Right cardiac atrium (tissue), 5 donors: ENCODE data around the gene TMEM174. TPM values are rescaled to one million over a fixed set of nuclear protein-coding genes. Genes with fewer than 3 reads are reported as not detected.
"Not testable (repeated sequence)": the region's sequence is repeated elsewhere in the genome, so short reads cannot be mapped to it uniquely, and the experiment has no call there.

Experiments
- ATAC-seq, 2 donors: fragments of 200-7000 bp; cut with Tn5 transposase; one replicate each; pipeline versions ENCODE4 v1.8.0 to v1.9.1; 2020; ENCODE audit warnings: moderate library complexity in 2 of 2, mild to moderate bottlenecking in 1 of 2
- DNase-seq, 3 donors: peaks; one replicate each; pipeline ENCODE4 v3.0.0-alpha.2; 2020
- H3K27ac ChIP-seq: one replicate; pipeline ENCODE4 v1.5.1; 2013; ENCODE audit warnings: mild to moderate bottlenecking, low read length, control low read depth, moderate library complexity
- H3K27me3 ChIP-seq: one replicate; pipeline ENCODE4 v1.6.1; 2013; ENCODE audit not compliant: control insufficient read depth, insufficient read depth
- H3K4me1 ChIP-seq: one replicate; pipeline ENCODE4 v1.6.1; 2013; ENCODE audit warnings: low read length; ENCODE audit not compliant: control insufficient read depth, insufficient read depth
- H3K4me3 ChIP-seq: one replicate; pipeline ENCODE4 v1.5.1; 2013; ENCODE audit warnings: low read length, control low read depth
- H3K9me3 ChIP-seq: one replicate; pipeline ENCODE4 v1.6.1; 2013; ENCODE audit warnings: low read length; ENCODE audit not compliant: control insufficient read depth
- WGBS: extraction: QIAGEN DNeasy Blood & Tissue Kit; methylation state at CpG from one replicate; pipeline ENCODE4 v1.1.7; 2013; 5-methylcytosine and 5-hydroxymethylcytosine counted together
- intact Hi-C, 4 donors: fragments of 100-400 bp; cut with DNase I; formaldehyde crosslinking; loops; one replicate each; pipeline versions ENCODE4 v1.11.0 to v1.14.0; 2022 to 2023
- polyA plus RNA-seq: library from polyadenylated mRNA; stranded (reverse); fragments of 200-250 nt; gene quantifications from one replicate; pipeline ENCODE4 v1.2.3, GENCODE V29; 2013
- total RNA-seq, 4 donors: library from RNA; stranded (reverse); fragmentation: NEBNext Ultra II Directional; extraction: Animal tissue kit (Norgen Biotek cat#: 25700); gene quantifications; one replicate each; pipeline ENCODE4 v1.2.1, GENCODE V29; 2021
- donor health status: healthy with polysubstance abuse.
- donor health status: DM: no; HTN: yes; CAD: no.
- donor health status: DM: no; HTN: no; CAD: no.
- donor health status: DM: no; HTN: yes; CAD: no; lungs with severe emphysema.
- donor health status: DM: yes; HTN: yes; CAD: no.

TMEM174 gene
- total and polyA plus RNA-seq, 5 donors, result not detected

DNA sequence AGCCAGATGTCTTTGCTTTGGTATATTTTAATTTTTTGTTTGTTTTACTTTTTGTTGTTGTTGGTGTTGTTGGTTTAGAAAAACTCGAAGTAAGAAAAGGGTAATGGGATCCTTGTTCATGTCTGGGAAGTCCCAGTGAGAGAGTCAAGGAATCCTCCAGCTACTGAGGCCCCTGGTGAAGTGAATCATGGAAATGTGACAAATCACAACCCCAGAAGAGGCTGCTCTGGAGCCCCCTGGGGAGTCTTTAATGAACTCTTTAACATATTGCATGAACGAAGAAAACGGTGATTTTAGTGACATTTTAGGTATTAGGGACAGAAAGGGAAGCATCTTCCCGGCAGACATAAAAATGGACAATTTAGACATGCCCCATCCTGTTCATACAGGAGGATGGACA is 41.3 kb downstream of the TMEM174 start:
- Histone ChIP-seq H3K27me3 (peaks cover 7% of the 10 kb centered on the region), H3K27ac (no peak overlapping the region), H3K4me1 (no peaks in the 10 kb centered on the region), H3K9me3 (no peaks in the 10 kb centered on the region), H3K4me3 (no peak overlapping the region)
- intact Hi-C loops, result loop anchor here in 1 of 4 donors (10.0 kb wide), 1 partner anchor 240 kb away; no protein-coding TSS in a partner anchor
- no peak for ATAC-seq
- DNase-seq, result no peak
- whole genome bisulfite sequencing, result 31% methylated on average over 4 of the region's 4 CpGs

DNA sequence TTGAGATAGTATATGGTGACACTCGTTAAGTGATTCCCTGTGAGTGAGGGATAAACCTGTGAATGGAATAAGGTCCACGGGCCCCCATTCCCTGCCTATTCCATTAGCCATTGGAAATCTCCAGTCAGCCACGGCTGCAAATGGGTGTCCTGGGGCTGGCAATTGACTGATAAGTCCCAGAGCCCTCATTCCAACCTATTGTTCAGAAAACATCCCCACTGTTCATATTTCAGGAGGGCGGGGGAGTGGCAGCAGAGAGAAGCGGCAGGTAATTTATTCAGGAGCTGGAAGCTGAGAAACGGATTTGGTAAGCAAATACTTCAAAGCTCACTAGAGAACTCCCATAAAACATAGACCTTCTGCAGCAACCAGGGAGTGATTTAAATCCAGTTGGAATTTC is 42.0 kb downstream of the TMEM174 start:
- WGBS, result 16% methylated on average over 6 of the region's 6 CpGs
- Histone ChIP-seq H3K27ac (no peak overlapping the region), H3K27me3 (peaks cover 7% of the 10 kb centered on the region), H3K4me1 (no peaks in the 10 kb centered on the region), H3K4me3 (no peak overlapping the region), H3K9me3 (no peaks in the 10 kb centered on the region)
- ATAC-seq (no peak), DNase-seq (no peak)
- intact Hi-C loops, result loop anchor here in 2 of 4 donors (5.0 to 10.0 kb wide), 2 partner anchors 237 to 240 kb away; no protein-coding TSS in a partner anchor

DNA sequence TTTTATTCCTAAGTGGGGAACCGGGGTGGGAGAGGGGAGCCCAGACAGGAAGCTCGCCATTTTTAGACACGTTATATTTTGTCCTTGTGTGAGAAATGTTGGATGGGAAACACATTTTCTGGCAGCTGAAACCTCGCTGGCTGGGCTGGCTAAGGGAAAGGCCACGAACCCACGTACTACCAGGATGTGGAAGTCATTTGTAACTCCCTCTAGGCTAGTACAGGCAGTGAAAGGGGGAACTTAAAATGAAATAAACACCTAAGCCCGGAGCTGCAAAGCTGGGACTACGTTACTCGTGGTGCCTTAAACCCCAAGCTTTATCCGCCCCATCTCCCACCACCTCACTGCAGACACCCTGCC is 42.5 kb downstream of the TMEM174 start:
- intact Hi-C loops, result loop anchor here in 2 of 4 donors (5.0 to 10.0 kb wide), 2 partner anchors 237 to 239 kb away; no protein-coding TSS in a partner anchor
- WGBS, result 4% methylated on average over 10 of the region's 10 CpGs
- ATAC-seq (peak in 1 of 2 donors; percentile 20), DNase-seq (no peak)
- H3K27ac ChIP-seq, result no peak overlapping the region
- no peak overlapping the region for H3K4me3 ChIP-seq
- H3K4me1 ChIP-seq, result no peaks in the 10 kb centered on the region
- no peaks in the 10 kb centered on the region for H3K9me3 ChIP-seq
- peaks cover 7% of the 10 kb centered on the region for H3K27me3 ChIP-seq

DNA sequence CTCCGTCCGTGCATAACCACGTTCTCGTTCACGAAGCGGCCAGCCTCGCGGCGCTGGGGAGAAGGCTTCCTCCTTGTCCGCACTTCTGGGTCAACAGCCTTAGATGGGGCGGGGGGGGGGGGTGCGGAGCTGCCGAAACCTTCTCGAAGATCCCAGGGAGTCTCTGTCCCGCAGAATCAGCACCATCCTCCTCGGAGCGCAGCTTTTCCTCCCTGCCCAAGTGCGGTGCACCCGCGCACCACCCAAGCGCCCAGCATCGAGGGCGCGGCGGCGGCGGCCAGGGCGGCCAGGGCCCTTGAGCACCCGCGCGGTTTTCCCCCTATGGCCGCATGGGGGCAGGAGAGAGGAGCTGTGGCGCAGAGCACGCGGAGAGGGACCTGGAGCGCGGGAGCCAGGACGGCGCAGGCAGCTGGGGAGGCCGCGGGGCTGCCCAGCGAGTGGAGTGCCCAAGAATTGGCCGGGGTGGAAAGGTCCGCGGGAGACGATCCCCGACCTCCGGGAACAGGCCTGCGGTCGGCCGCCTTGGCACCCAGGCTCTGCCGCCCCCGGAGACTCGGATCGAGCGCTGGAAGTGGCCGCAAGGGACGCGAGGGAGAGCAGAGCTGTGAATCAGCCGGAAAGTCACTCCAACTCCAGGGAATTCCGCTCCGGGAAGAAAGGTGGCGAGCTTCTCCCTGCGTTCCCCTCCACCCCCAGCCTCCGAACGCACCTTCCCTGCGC is 43.1 kb downstream of the TMEM174 start:
- Histone ChIP-seq H3K4me1 (no peaks in the 10 kb centered on the region), H3K9me3 (no peaks in the 10 kb centered on the region), H3K4me3 (peak overlapping the region; percentile 4), H3K27ac (no peak overlapping the region), H3K27me3 (peaks cover 7% of the 10 kb centered on the region)
- intact Hi-C loops, result loop anchor here in 2 of 4 donors (5.0 to 10.0 kb wide), 2 partner anchors 236 to 239 kb away; no protein-coding TSS in a partner anchor
- under 1% methylated on average over 67 of the region's 67 CpGs for WGBS
- peak; percentile 99 for ATAC-seq
- DNase-seq, result peak; percentile 77 to 89 (median 88)

DNA sequence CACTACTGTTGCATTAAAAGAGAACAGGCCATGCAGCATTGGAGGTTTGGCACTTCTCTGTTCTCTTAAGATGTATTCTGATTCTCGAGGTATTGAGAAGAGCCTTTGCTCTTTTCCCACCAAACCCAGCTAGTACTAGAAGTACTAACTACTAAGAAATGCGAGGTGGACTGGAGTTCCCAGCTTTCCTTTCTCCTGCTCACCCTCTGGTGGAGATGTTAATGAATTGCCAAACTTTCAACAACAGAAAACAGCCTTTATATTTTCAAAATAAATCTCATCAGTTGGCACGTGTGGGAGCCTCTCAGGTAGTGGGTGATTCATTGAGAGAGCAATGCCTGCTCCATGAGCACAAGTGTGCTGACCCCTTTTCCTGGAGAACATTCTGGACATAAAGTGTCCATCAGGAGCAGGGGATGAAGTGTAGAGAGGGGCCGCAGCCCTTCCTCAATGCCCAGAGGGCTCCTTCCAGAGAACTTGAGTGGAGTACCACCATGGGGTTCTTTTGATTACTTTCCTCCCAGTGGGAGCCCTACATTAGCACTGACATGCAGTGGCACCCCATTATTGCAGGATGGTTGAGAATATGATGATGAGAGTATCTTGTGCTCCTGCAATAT is 45.7 kb downstream of the TMEM174 start:
- Histone ChIP-seq H3K27ac (no peak overlapping the region), H3K27me3 (peaks cover 7% of the 10 kb centered on the region), H3K4me3 (no peak overlapping the region), H3K9me3 (no peaks in the 10 kb centered on the region), H3K4me1 (no peaks in the 10 kb centered on the region)
- ATAC-seq (no peak), DNase-seq (no peak)
- 44% methylated on average over 4 of the region's 4 CpGs for WGBS
- intact Hi-C loops, result loop anchor here in 2 of 4 donors (5.0 to 10.0 kb wide), 2 partner anchors 234 to 236 kb away; no protein-coding TSS in a partner anchor

DNA sequence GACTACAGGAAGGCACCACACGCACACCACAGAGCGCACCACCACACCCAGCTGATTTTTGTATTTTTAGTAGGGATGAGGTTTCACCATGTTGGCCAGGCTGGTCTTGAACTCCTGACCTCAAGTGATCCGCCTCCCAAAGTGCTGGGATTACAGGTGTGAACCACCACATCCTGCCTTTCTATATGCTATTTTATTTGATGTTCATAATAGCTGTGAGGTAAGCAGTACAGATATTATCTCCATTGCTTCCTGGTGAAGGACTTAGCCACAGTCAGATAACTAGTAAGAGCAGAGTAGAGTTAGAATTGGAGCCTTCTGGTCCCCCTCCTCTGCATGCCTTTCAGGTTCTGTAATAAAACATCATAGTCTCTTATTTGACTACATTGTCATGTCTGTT is 46.3 kb downstream of the TMEM174 start:
- intact Hi-C loops, result loop anchor here in 2 of 4 donors (5.0 to 10.0 kb wide), 2 partner anchors 233 to 235 kb away; no protein-coding TSS in a partner anchor

DNA sequence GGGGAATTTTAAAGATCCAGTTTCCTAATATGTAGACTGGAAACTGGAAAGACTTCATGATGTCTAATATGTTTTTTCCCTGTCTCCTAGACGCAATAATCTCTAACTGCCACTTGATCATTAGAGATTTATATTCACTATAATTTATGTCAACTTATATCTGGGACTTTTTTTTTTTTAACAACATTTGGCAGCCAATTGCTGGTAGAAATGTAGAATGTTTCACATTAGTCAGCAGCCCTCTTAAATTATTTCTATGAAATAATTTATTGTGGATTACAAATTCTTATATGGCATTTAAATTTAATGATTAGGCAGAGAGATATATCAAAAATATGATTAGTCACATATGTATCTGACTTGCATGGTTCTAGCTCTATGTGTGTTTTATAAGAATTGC is 48.2 kb downstream of the TMEM174 start:
- Histone ChIP-seq H3K27ac (no peak overlapping the region), H3K9me3 (no peaks in the 10 kb centered on the region), H3K27me3 (peaks cover 3% of the 10 kb centered on the region), H3K4me1 (no peaks in the 10 kb centered on the region), H3K4me3 (no peak overlapping the region)
- ATAC-seq, result no peak
- WGBS, result 86% methylated on average over 1 of the region's 1 CpG
- DNase-seq, result no peak
- intact Hi-C loops, result no loop called here

More for the DNA sequence above, 46.3 kb downstream of the TMEM174 start:
- ATAC-seq, DNase-seq, H3K27ac ChIP-seq, H3K27me3 ChIP-seq, H3K9me3 ChIP-seq, H3K4me1 ChIP-seq, H3K4me3 ChIP-seq: not testable (repeated sequence)
- WGBS, result 90% methylated on average over 3 of the region's 3 CpGs

- intact Hi-C loops, result no loop called here
- Histone ChIP-seq H3K27ac (no peak overlapping the region), H3K9me3 (no peaks in the 10 kb centered on the region), H3K4me1 (no peaks in the 10 kb centered on the region), H3K4me3 (no peak overlapping the region), H3K27me3 (peaks cover 3% of the 10 kb centered on the region)
- no peak for DNase-seq
- no peak for ATAC-seq
Measured at GRCh38 chr5:73221726-73222125, 48.7 kb downstream of the TMEM174 start.

DNA sequence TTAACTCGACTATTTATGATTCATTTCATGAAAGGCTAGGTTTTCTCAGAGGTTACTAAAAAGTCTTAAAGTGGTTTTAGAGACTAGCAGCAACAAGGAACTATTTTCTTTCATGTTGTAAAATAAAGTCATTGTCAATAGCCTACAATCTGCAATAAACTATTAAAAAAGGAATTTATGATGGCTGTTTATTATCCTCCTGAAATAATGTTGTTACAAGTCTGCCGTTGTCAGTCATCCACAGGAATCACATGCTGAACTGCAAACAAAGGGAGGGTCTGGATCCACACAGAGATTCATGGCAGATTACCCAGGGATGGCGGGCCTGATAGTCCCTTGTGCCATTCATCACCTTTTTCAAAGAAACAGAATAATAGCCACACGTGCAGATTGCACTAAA is 49.2 kb downstream of the TMEM174 start:
- no peaks in the 10 kb centered on the region for H3K9me3 ChIP-seq
- intact Hi-C loops, result no loop called here
- DNase-seq, result no peak
- H3K27me3 ChIP-seq, result peaks cover 3% of the 10 kb centered on the region
- no peaks in the 10 kb centered on the region for H3K4me1 ChIP-seq
- ATAC-seq, result no peak
- WGBS, result 48% methylated on average over 4 of the region's 4 CpGs
- H3K27ac ChIP-seq, result no peak overlapping the region
- H3K4me3 ChIP-seq, result no peak overlapping the region
